Measurements from ENCODE around the gene CEP41.

CEP41 gene, protein sequence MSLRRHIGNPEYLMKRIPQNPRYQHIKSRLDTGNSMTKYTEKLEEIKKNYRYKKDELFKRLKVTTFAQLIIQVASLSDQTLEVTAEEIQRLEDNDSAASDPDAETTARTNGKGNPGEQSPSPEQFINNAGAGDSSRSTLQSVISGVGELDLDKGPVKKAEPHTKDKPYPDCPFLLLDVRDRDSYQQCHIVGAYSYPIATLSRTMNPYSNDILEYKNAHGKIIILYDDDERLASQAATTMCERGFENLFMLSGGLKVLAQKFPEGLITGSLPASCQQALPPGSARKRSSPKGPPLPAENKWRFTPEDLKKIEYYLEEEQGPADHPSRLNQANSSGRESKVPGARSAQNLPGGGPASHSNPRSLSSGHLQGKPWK

DNA sequence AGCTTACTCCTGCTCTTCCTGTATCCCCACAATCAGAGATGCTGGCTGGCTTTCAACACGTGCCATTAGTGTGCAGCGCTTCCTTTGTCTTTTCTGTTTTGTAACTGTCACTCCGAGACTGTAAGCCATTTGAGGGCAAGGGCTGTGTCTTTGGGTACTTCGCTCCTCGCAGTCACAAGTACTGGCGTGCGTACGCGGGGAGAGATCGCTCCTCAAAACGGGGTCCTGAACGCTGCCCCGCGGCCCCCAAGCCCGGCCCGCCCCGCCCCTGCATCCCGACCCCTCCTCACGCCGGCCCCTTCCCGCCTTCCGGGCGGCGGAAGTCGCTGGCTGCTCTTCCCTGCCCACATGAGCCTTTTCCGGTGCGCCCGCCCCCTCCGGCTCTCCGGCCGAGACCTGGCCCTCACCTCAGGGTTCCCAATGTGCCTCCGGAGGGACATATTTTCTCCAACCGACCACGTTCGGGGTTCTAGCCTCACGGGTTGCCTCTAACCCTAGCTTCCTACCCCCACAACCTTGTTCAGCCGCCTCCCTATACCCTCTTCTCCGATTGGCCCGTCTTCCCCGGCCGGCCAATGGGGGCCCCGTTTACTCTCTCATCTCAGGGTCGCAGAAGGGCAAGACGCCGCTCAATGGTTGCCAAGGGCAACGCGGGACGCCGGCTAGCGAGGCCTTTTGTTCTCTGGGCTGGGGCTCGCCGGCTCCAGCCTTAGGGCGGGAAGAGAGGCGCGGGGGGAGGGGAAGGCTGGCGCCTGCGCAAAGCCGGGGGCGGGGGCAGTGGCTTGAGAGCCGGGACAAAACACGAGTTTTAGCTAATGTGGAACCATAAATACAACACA is at the start of gene CEP41:
Gene CEP41, minus strand, starts transcription at position 490 of the 839 bp plus-strand sequence. Its CDS starts 50 bp downstream, at position 440.
- Histone ChIP-seq H3K27ac (ENCODE audit: low read depth in 2 of 2, low read length in 2 of 2) (peak within 1 kb of the TSS; percentile 80 to 81), H3K9me3 (ENCODE audit: control insufficient read depth in 2 of 2, low read length in 2 of 2) (no peaks in the 10 kb centered on the region), H3K4me3 (ENCODE audit: low read length in 2 of 2) (peak within 1 kb of the TSS; percentile 94), H3K36me3 (ENCODE audit: control insufficient read depth in 2 of 2, insufficient read depth in 2 of 2, low read length in 2 of 2) (no peaks in the 10 kb centered on the region), H3K9ac (ENCODE audit: low read depth in 1 of 2, low read length in 2 of 2) (peak within 1 kb of the TSS; percentile 85 to 87), H3K27me3 (ENCODE audit: control insufficient read depth in 2 of 2, insufficient read depth in 2 of 2, low read length in 2 of 2) (no peaks in the 10 kb centered on the region), H3K4me1 (ENCODE audit: control insufficient read depth in 2 of 2, insufficient read depth in 2 of 2, low read length in 2 of 2) (peaks cover 3 to 8% of the 10 kb centered on the region in 2 donors)

DNA sequence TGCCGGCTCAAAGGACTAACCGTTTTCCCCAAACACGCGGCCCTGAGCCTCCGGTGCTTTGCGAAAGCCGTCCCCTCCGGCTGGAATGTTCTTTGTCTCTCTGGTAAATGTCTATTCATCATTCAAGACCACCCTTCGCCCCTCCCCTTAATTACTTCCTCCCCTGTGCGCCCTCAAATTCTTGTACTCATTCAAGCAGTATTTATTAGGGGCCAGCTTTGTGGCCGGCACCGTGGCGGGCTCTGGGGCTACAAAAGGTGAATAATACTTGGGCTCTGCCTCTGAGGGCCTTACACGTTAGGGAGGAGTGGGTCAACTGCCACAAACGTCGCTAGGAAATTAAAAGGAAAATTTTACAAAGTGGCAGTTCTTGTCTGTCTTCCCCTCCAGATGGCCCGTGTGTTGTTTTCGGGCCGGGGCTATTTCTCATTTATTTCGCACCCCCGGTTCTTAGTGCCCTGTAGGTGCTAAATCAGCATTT is 49.5 kb upstream of the CEP41 start:
- Histone ChIP-seq H3K36me3 (ENCODE audit: control insufficient read depth in 2 of 2, insufficient read depth in 2 of 2, low read length in 2 of 2) (no peaks in the 10 kb centered on the region), H3K4me3 (ENCODE audit: low read length in 2 of 2) (peak overlapping the region in 1 of 2 donors; percentile 31), H3K9me3 (ENCODE audit: control insufficient read depth in 2 of 2, low read length in 2 of 2) (peaks cover 0 to 2% of the 10 kb centered on the region in 2 donors), H3K27ac (ENCODE audit: low read depth in 2 of 2, low read length in 2 of 2) (no peak overlapping the region), H3K27me3 (ENCODE audit: control insufficient read depth in 2 of 2, insufficient read depth in 2 of 2, low read length in 2 of 2) (peaks cover 0 to 5% of the 10 kb centered on the region in 2 donors), H3K4me1 (ENCODE audit: control insufficient read depth in 2 of 2, insufficient read depth in 2 of 2, low read length in 2 of 2) (peaks cover 13 to 14% of the 10 kb centered on the region in 2 donors), H3K9ac (ENCODE audit: low read depth in 1 of 2, low read length in 2 of 2) (no peak overlapping the region)

DNA sequence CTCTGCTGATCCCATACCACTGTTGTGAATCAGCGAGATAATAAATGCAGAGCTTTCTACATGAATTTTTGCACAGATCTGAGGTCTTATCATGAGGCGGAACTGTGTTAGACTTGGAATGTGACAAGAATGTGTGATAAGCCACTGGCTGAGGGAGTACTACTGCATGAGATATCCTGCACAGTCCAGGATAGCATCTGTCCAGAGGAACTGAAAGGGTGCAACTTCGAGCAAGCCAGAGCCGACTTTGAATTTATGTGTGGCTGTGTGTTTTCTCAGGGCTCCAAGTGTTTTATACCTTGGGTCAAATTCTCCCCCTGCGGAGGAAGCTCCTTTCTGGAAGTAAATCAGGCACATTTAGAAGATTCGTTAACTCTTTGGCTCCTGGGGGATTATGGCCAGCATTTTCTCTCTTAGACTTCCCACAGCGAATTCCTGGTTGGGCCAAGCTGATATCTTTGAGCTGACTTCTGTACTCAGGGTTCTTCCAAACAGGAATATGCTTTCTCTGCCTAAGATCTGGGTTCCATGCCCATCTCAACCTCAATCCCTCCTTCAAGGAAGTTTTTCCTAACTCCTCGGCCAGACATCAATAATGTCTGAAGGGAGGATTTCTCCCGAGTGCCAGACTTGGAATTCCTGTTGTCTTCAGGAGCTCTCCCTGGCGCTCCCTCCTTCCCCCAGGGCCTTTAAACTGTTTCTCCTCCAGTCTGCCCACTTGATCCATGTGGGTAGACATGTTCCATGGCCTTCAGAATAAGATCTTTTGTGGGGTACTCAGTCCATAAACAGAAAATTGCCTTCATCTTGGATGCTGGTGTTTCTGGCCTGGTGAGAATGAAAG is 48.5 kb upstream of the CEP41 start:
- Histone ChIP-seq H3K27ac (ENCODE audit: low read depth in 2 of 2, low read length in 2 of 2) (no peak overlapping the region), H3K4me3 (ENCODE audit: low read length in 2 of 2) (no peak overlapping the region), H3K27me3 (ENCODE audit: control insufficient read depth in 2 of 2, insufficient read depth in 2 of 2, low read length in 2 of 2) (peaks cover 0 to 5% of the 10 kb centered on the region in 2 donors), H3K9ac (ENCODE audit: low read depth in 1 of 2, low read length in 2 of 2) (no peak overlapping the region), H3K36me3 (ENCODE audit: control insufficient read depth in 2 of 2, insufficient read depth in 2 of 2, low read length in 2 of 2) (no peaks in the 10 kb centered on the region), H3K4me1 (ENCODE audit: control insufficient read depth in 2 of 2, insufficient read depth in 2 of 2, low read length in 2 of 2) (peaks cover 13 to 15% of the 10 kb centered on the region in 2 donors), H3K9me3 (ENCODE audit: control insufficient read depth in 2 of 2, low read length in 2 of 2) (peaks cover 0 to 2% of the 10 kb centered on the region in 2 donors)

DNA sequence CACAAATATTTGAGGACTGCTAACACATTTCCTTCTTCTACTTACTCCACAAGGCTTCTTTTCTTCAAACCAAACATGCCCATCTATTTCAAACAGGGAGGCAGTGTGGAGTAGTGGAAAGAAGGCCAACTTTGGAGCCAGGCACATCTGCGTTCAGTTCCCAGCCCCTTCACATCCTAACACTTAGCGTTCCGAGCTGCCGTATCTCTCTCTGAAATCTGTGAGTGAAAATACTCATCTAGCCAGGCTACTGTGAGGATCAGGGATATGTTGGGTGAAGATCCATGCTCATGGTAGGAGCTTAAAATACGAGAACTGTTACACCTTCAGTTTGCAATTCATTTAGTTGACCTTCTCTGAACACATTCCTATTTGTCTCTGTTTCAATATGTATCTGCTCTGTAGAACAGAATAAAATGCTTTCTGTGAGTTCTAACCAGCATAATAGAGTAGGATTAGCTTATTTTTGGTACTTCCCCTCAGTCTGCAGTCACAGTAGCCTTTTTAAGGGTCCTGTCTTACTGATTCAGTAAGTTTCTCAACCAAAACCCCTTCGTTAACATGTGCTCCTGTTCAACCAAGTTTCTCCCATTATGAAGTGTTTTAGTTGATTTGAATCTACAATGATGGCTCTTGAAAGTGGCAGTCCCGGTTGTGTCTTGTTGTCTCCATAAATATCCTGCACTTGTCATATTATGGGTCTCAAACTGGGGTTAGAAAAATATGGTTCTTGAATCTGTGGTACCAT is 47.8 kb upstream of the CEP41 start:
- Histone ChIP-seq H3K36me3 (ENCODE audit: control insufficient read depth in 2 of 2, insufficient read depth in 2 of 2, low read length in 2 of 2) (no peaks in the 10 kb centered on the region), H3K27ac (ENCODE audit: low read depth in 2 of 2, low read length in 2 of 2) (no peak overlapping the region), H3K27me3 (ENCODE audit: control insufficient read depth in 2 of 2, insufficient read depth in 2 of 2, low read length in 2 of 2) (peaks cover 0 to 5% of the 10 kb centered on the region in 2 donors), H3K4me3 (ENCODE audit: low read length in 2 of 2) (no peak overlapping the region), H3K4me1 (ENCODE audit: control insufficient read depth in 2 of 2, insufficient read depth in 2 of 2, low read length in 2 of 2) (peaks cover 13 to 15% of the 10 kb centered on the region in 2 donors), H3K9ac (ENCODE audit: low read depth in 1 of 2, low read length in 2 of 2) (no peak overlapping the region), H3K9me3 (ENCODE audit: control insufficient read depth in 2 of 2, low read length in 2 of 2) (peaks cover 0 to 2% of the 10 kb centered on the region in 2 donors)

DNA sequence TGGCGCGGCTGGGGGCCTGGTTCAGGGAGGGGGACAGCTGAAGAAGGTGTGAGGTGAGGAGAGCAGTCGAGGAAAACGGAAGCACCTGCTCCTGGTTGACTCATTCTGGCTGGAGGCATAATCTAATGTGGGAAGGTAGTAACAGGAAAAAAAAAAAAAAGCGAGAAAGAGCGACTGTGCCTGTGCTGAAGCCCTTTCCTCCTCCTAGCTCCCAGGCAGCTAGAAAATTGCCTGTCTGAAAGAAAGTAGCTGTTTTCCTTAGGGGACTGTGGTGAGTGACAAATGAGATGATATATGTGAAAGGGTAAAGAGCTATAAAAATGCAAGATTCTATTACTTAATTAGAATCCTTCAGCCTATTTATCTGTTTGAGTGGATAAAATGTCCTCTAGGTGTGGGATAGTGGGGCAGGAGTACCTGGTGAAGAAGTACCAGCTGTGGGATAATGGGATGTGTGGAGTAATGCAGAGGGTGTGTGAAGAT is 46.2 kb upstream of the CEP41 start:
- Histone ChIP-seq H3K4me3 (ENCODE audit: low read length in 2 of 2) (peak overlapping the region; percentile 75 to 81), H3K36me3 (ENCODE audit: control insufficient read depth in 2 of 2, insufficient read depth in 2 of 2, low read length in 2 of 2) (no peaks in the 10 kb centered on the region), H3K27ac (ENCODE audit: low read depth in 2 of 2, low read length in 2 of 2) (peak overlapping the region; percentile 80 to 88), H3K9ac (ENCODE audit: low read depth in 1 of 2, low read length in 2 of 2) (peak overlapping the region; percentile 68 to 81), H3K4me1 (ENCODE audit: control insufficient read depth in 2 of 2, insufficient read depth in 2 of 2, low read length in 2 of 2) (peaks cover 13 to 15% of the 10 kb centered on the region in 2 donors), H3K9me3 (ENCODE audit: control insufficient read depth in 2 of 2, low read length in 2 of 2) (no peaks in the 10 kb centered on the region), H3K27me3 (ENCODE audit: control insufficient read depth in 2 of 2, insufficient read depth in 2 of 2, low read length in 2 of 2) (peaks cover 0 to 2% of the 10 kb centered on the region in 2 donors)

DNA sequence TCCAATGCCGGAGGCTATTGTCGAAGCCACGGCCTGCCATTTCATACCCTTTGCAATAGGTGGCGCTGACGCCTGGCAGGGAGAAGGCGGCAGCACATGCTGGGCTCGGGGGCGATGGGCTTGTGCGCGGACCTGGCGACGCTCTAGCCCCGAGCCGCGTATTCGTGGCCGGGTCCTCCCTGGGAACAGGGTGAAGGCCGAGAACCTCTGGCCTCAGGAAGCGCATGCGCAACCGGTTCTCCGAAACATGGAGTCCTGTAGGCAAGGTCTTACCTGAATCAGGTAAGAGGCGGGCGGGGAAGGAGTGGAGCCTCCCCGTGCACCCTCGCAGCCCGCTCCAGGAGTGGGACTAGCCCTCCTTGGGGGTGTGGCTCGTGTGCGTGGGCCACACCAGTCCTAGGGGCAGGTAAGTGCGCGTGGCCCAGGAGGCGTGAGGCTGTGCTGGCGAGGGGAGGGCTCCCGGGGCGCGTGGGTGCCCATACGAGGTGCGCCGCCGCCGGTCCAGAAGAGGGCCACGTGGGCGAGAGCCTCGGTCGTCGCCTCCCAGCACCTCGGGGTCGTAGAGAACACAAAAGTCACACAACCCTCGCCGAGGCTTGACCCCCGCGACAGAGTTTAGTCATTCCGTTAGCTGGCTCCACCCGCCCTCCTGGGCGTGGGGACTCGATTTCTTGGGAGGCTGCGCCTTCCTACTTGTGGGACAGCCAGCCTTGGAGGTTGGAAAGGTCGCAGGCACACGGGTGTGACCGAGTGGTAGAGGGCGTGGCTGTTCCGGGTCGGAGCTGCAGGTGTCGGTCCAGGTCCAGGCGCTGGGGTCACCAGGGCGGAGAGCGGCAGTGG is 45.5 kb upstream of the CEP41 start:
- no peaks in the 10 kb centered on the region for H3K9me3 ChIP-seq (ENCODE audit: control insufficient read depth in 2 of 2, low read length in 2 of 2)
- peaks cover 13 to 15% of the 10 kb centered on the region in 2 donors for H3K4me1 ChIP-seq (ENCODE audit: control insufficient read depth in 2 of 2, insufficient read depth in 2 of 2, low read length in 2 of 2)
- H3K27me3 ChIP-seq (ENCODE audit: control insufficient read depth in 2 of 2, insufficient read depth in 2 of 2, low read length in 2 of 2), result peaks cover 0 to 2% of the 10 kb centered on the region in 2 donors
- H3K27ac ChIP-seq (ENCODE audit: low read depth in 2 of 2, low read length in 2 of 2), result peak overlapping the region; percentile 80 to 88
- peak overlapping the region; percentile 75 to 81 for H3K4me3 ChIP-seq (ENCODE audit: low read length in 2 of 2)
- H3K36me3 ChIP-seq (ENCODE audit: control insufficient read depth in 2 of 2, insufficient read depth in 2 of 2, low read length in 2 of 2), result no peaks in the 10 kb centered on the region
- peak overlapping the region; percentile 68 to 81 for H3K9ac ChIP-seq (ENCODE audit: low read depth in 1 of 2, low read length in 2 of 2)

DNA sequence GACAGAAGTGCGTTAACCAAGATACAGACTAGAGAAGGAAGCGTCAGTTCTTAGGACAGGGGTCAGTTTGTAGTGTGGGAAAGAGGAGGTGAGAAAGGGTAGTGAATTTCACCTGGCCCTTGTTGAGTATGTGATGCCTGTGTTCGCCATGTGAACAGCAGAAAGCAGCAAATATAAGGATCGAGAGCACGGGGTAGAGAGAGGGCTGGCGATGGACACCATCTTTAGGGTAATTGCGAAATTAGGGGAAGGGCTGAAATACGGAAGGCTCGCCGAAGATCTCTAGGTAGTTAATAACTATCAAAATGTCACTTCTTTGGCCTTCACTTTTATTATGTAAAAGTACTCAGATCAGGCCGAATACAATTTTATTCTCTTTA is 44.9 kb upstream of the CEP41 start:
- peaks cover 13 to 15% of the 10 kb centered on the region in 2 donors for H3K4me1 ChIP-seq (ENCODE audit: control insufficient read depth in 2 of 2, insufficient read depth in 2 of 2, low read length in 2 of 2)
- peak overlapping the region; percentile 75 to 81 for H3K4me3 ChIP-seq (ENCODE audit: low read length in 2 of 2)
- H3K9ac ChIP-seq (ENCODE audit: low read depth in 1 of 2, low read length in 2 of 2), result peak overlapping the region in 1 of 2 donors; percentile 81

DNA sequence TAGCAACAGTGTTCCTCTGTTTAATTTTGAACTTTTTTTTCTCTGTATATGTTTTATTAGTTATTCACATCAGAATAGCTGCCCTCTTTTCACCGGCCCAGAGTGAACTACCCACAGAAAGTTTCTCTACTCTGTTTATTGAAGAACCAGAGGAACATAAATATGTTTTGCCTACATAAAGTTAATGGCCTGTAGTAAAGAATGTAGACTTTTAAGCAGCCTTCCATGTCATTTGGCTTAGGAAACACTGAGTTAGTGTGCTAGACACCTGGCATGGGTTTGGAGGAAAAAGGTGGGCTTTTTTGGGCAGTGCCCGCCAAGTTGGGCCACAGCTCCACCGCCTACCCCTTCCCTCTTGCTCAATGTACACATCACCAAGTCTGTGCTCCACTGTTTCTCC is 42.2 kb upstream of the CEP41 start:
- H3K27ac ChIP-seq (ENCODE audit: low read depth in 2 of 2, low read length in 2 of 2), result no peak overlapping the region
- no peak overlapping the region for H3K9ac ChIP-seq (ENCODE audit: low read depth in 1 of 2, low read length in 2 of 2)
- no peak overlapping the region for H3K4me3 ChIP-seq (ENCODE audit: low read length in 2 of 2)
- peaks cover 0 to 2% of the 10 kb centered on the region in 2 donors for H3K27me3 ChIP-seq (ENCODE audit: control insufficient read depth in 2 of 2, insufficient read depth in 2 of 2, low read length in 2 of 2)
- H3K36me3 ChIP-seq (ENCODE audit: control insufficient read depth in 2 of 2, insufficient read depth in 2 of 2, low read length in 2 of 2), result no peaks in the 10 kb centered on the region
- H3K9me3 ChIP-seq (ENCODE audit: control insufficient read depth in 2 of 2, low read length in 2 of 2), result peaks cover under 1 to 2% of the 10 kb centered on the region in 2 donors
- peaks cover 11 to 15% of the 10 kb centered on the region in 2 donors for H3K4me1 ChIP-seq (ENCODE audit: control insufficient read depth in 2 of 2, insufficient read depth in 2 of 2, low read length in 2 of 2)

More for the DNA sequence above, 44.9 kb upstream of the CEP41 start:
- peak overlapping the region; percentile 80 to 88 for H3K27ac ChIP-seq (ENCODE audit: low read depth in 2 of 2, low read length in 2 of 2)
- H3K9me3 ChIP-seq (ENCODE audit: control insufficient read depth in 2 of 2, low read length in 2 of 2), result no peaks in the 10 kb centered on the region
- no peaks in the 10 kb centered on the region for H3K36me3 ChIP-seq (ENCODE audit: control insufficient read depth in 2 of 2, insufficient read depth in 2 of 2, low read length in 2 of 2)
- H3K27me3 ChIP-seq (ENCODE audit: control insufficient read depth in 2 of 2, insufficient read depth in 2 of 2, low read length in 2 of 2), result peaks cover 0 to 2% of the 10 kb centered on the region in 2 donors

Measured in mucosa of rectum (tissue), 2 donors.